ENCODE measurements around the gene HERC4.

DNA sequence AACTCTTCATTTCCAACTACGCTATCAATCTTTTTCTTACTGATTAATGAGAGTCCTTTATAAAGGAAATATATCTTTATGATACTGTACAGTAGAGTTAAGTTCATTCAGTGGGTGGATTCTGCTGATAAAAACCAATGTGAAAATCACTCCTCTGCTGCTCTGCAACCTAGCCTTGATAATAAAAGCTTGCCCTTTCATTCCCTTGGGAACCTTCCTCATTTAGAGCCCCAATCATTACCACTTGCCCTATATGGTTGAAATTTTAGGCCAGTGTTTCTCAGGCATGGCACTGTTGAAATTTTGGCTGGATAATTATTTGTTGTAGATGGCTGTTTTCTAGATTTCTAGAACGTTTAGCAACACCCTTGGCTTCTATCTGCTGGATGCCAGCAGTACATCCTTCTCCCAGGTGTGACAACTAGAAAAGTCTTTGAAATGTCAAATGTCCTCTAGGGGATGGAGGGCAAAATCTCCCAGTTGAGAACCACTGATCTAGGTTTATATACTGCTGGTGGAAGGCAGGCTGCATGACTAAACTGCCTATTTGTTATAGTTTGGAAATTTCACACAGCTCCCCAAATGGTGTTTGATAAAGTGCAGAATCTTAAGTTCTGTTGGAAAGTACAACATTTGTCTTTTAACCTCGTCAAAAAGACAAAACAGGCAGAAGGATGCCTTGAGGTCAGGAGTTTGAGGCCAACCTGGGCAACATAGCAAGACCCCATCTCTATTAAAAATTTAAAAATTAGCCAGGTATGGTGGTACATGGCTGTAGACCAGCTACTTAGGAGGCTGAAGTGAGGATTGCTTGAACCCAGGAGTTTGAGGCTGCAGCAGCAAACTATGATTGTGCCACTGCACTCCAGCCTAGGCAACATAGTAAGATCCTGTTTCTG is 199.5 kb downstream of the HERC4 start:
- TF ChIP-seq L3MBTL2 (conservative IDR thresholded peaks at IDR 0.05) (no peak), FOXM1 (IDR thresholded peaks at IDR 0.05; ENCODE audit: borderline replicate concordance) (no peak), NFRKB (IDR thresholded peaks at IDR 0.05) (no peak), HDGF (IDR thresholded peaks at IDR 0.05; ENCODE audit: borderline replicate concordance) (no peak), ELF4 (IDR thresholded peaks at IDR 0.05) (no peak), SUZ12 (IDR thresholded peaks at IDR 0.05) (no peak), BHLHE40 (IDR thresholded peaks at IDR 0.05; ENCODE audit: borderline replicate concordance) (no peak), SP1 (IDR thresholded peaks at IDR 0.05) (no peak), CTBP1 (IDR thresholded peaks at IDR 0.05; ENCODE audit: borderline replicate concordance) (no peak), ZNF384 (IDR thresholded peaks at IDR 0.05) (no peak), FOXK2 (IDR thresholded peaks at IDR 0.05) (no peak), FOXA1 (IDR thresholded peaks at IDR 0.05) (no peak), LEF1 (IDR thresholded peaks at IDR 0.05; ENCODE audit: borderline replicate concordance) (no peak)

Data from HEK293T (cell line).